H1 (cell line): ENCODE data around the gene AAK1. TPM values are rescaled to one million over a fixed set of nuclear protein-coding genes. Genes with fewer than 3 reads are reported as not detected.

Experiments
- CTCF ChIA-PET: fragments of 300-600 bp; sonication (Branson Sonifier 250); formaldehyde crosslinking; loops from one replicate; lab custom pipeline; 2021; ENCODE audit not compliant: partially characterized antibody; lab: Charles Lee
- POLR2A ChIA-PET: fragments of 300-600 bp; sonication (Branson Sonifier 250); formaldehyde crosslinking; loops from one replicate; lab custom pipeline; 2021; ENCODE audit warnings: inconsistent platforms; ENCODE audit not compliant: partially characterized antibody; lab: Charles Lee
- DNase-seq, 2 experiments: peaks; one replicate each; pipeline versions ENCODE4 v3.0.0 to v3.0.0-alpha.2; 2010 to 2022; ENCODE audit warnings: low spot score in 2 of 2, low read depth in 1 of 2, mixed read lengths in 1 of 2
- FAIRE-seq: peaks from 2 replicates; lab custom pipeline; 2011; peaks lifted over from hg19 to GRCh38; lab: Jason Lieb, UNC
- H2AFZ ChIP-seq: 2 replicates; pipeline ENCODE4 v1.8.1; 2012; ENCODE audit warnings: low read length, inconsistent platforms
- H2AK5ac ChIP-seq: 2 replicates; pipeline ENCODE4 v1.6.1; 2013; ENCODE audit warnings: low read depth, low read length
- H2BK120ac ChIP-seq: replicated peaks from 2 replicates; pipeline ENCODE3; 2013; ENCODE audit warnings: low read depth, low read length, inconsistent platforms
- H2BK12ac ChIP-seq: 2 replicates; pipeline ENCODE4 v1.6.1; 2013; ENCODE audit warnings: low read depth, low read length
- H2BK15ac ChIP-seq: 2 replicates; pipeline ENCODE4 v1.6.1; 2013; ENCODE audit warnings: low read length
- H2BK20ac ChIP-seq: 2 replicates; pipeline ENCODE4 v1.6.1; 2013; ENCODE audit warnings: low read length
- H2BK5ac ChIP-seq: 2 replicates; pipeline ENCODE4 v1.6.1; 2013; ENCODE audit warnings: low read depth, low read length
- H3K14ac ChIP-seq: 2 replicates; pipeline ENCODE4 v1.6.1; 2013; ENCODE audit warnings: inconsistent platforms; ENCODE audit not compliant: insufficient read length
- H3K18ac ChIP-seq: 2 replicates; pipeline ENCODE4 v1.6.1; 2013; ENCODE audit warnings: low read length; ENCODE audit errors: extremely low read depth
- H3K23ac ChIP-seq: 2 replicates; pipeline ENCODE4 v1.6.1; 2013; ENCODE audit warnings: inconsistent platforms; ENCODE audit not compliant: insufficient read length
- H3K23me2 ChIP-seq: 2 replicates; pipeline ENCODE4 v1.6.1; 2013; ENCODE audit warnings: low read depth, low read length
- H3K27ac ChIP-seq: 2 replicates; pipeline ENCODE4 v1.6.1; 2011; ENCODE audit warnings: low read depth, low read length, inconsistent platforms
- H3K27me3 ChIP-seq, 4 experiments: replicated peaks in 1 of 4; 1 replicate in 1 of 4; 2 replicates in 3 of 4; pipeline versions ENCODE4 v1.6.1 to v1.8.1; 2011 to 2013; ENCODE audit warnings: low read length in 3 of 4, mild to moderate bottlenecking in 3 of 4, inconsistent platforms in 2 of 4, mixed read lengths in 2 of 4, moderate library complexity in 1 of 4; ENCODE audit not compliant: control insufficient read depth in 3 of 4, insufficient read depth in 3 of 4; ENCODE audit errors: extremely low read depth in 1 of 4
- H3K36me3 ChIP-seq, 4 experiments: 2 replicates each; pipeline versions ENCODE4 v1.6.1 to v1.8.1; 2011 to 2013; ENCODE audit warnings: mild to moderate bottlenecking in 4 of 4, low read length in 3 of 4, moderate library complexity in 2 of 4, control low read depth in 1 of 4, inconsistent platforms in 1 of 4; ENCODE audit not compliant: insufficient read depth in 4 of 4, control insufficient read depth in 2 of 4
- H3K4ac ChIP-seq: replicated peaks from 2 replicates; pipeline ENCODE3; 2013; ENCODE audit warnings: low read length, low read depth, mixed read lengths, inconsistent platforms; ENCODE audit not compliant: insufficient read length
- H3K4me1 ChIP-seq, 4 experiments: replicated peaks in 1 of 4; 1 replicate in 1 of 4; 2 replicates in 3 of 4; pipeline versions ENCODE4 v1.6.1 to v1.8.1; 2011 to 2013; ENCODE audit warnings: low read length in 3 of 4, inconsistent platforms in 2 of 4, mixed read lengths in 1 of 4; ENCODE audit not compliant: insufficient read depth in 4 of 4, control insufficient read depth in 3 of 4
- H3K4me2 ChIP-seq, 2 experiments: 2 replicates each; pipeline versions ENCODE4 v1.6.1 to v1.8.1; 2011 to 2013; ENCODE audit warnings: low read depth in 2 of 2, low read length in 2 of 2, control low read depth in 1 of 2, inconsistent platforms in 1 of 2, mild to moderate bottlenecking in 1 of 2; ENCODE audit not compliant: insufficient read depth in 1 of 2
- H3K4me3 ChIP-seq, 4 experiments: fragments of 200-600, 300-600 bp in 1 of 4; sonication (generic), shearing (Covaris generic), sonication (Bioruptor Twin) in 1 of 4; 2 replicates each; pipeline versions ENCODE4 v1.5.1 to v1.8.1; 2011 to 2016; ENCODE audit warnings: low read length in 4 of 4, low read depth in 3 of 4, control low read depth in 2 of 4, inconsistent platforms in 2 of 4, mild to moderate bottlenecking in 2 of 4, mixed read lengths in 1 of 4, moderate library complexity in 1 of 4; ENCODE audit not compliant: insufficient read depth in 2 of 4; ENCODE audit errors: extremely low read depth in 1 of 4
- H3K56ac ChIP-seq: replicated peaks from 2 replicates; pipeline ENCODE3; 2013; ENCODE audit warnings: low read depth, mild to moderate bottlenecking, mixed read lengths, low read length, inconsistent platforms; ENCODE audit not compliant: insufficient read length
- H3K79me1 ChIP-seq: 2 replicates; pipeline ENCODE4 v1.6.1; 2013; ENCODE audit warnings: low read depth, low read length, control low read depth
- H3K79me2 ChIP-seq, 2 experiments: 2 replicates each; pipeline versions ENCODE4 v1.6.1 to v1.8.1; 2012 to 2013; ENCODE audit warnings: low read length in 2 of 2, mild to moderate bottlenecking in 2 of 2, inconsistent platforms in 1 of 2; ENCODE audit not compliant: insufficient read depth in 2 of 2, control insufficient read depth in 1 of 2
- H3K9ac ChIP-seq, 4 experiments: replicated peaks in 1 of 4; 1 replicate in 1 of 4; 2 replicates in 3 of 4; pipeline versions ENCODE4 v1.6.1 to v1.8.1; 2011 to 2013; ENCODE audit warnings: low read depth in 3 of 4, low read length in 3 of 4, control low read depth in 2 of 4, mild to moderate bottlenecking in 2 of 4, moderate library complexity in 2 of 4, inconsistent platforms in 1 of 4; ENCODE audit errors: extremely low read depth in 1 of 4
- H3K9me3 ChIP-seq, 2 experiments: 2 replicates each; pipeline versions ENCODE4 v1.6.1 to v1.8.1; 2012 to 2013; ENCODE audit warnings: mild to moderate bottlenecking in 2 of 2, moderate library complexity in 2 of 2, control low read depth in 1 of 2, inconsistent platforms in 1 of 2, low read depth in 1 of 2, low read length in 1 of 2, mixed read lengths in 1 of 2; ENCODE audit not compliant: insufficient read depth in 2 of 2
- H4K20me1 ChIP-seq, 2 experiments: replicated peaks in 1 of 2; 2 replicates each; pipeline versions ENCODE3 to v1.8.1; 2011 to 2013; ENCODE audit warnings: inconsistent platforms in 2 of 2, low read length in 2 of 2, mild to moderate bottlenecking in 1 of 2; ENCODE audit not compliant: insufficient read depth in 2 of 2, control insufficient read depth in 1 of 2
- H4K5ac ChIP-seq: 2 replicates; pipeline ENCODE4 v1.6.1; 2013; ENCODE audit warnings: low read length, low read depth, mixed read lengths, inconsistent platforms; ENCODE audit not compliant: insufficient read length
- H4K8ac ChIP-seq: 2 replicates; pipeline ENCODE4 v1.8.0; 2013; ENCODE audit warnings: mild to moderate bottlenecking, moderate library complexity, low read length, inconsistent platforms; ENCODE audit not compliant: insufficient read depth; ENCODE audit errors: extremely low read depth
- H4K91ac ChIP-seq: replicated peaks from 2 replicates; pipeline ENCODE3; 2013; ENCODE audit warnings: low read length, mixed read lengths, inconsistent platforms; ENCODE audit not compliant: insufficient read length
- CBX5 ChIP-seq: fragments of 300-800, 300-1000 bp; sonication (generic); IDR thresholded peaks from 2 replicates; pipeline ENCODE4 v1.7.1; 2016; ENCODE audit warnings: antibody characterized with exemption, low read length, low read depth
- CHD2 ChIP-seq: IDR thresholded peaks from 2 replicates; pipeline ENCODE4 v1.6.1; 2012; ENCODE audit warnings: low read length, improper control_type of control experiment
- EP300 ChIP-seq, 2 experiments: IDR thresholded peaks; 1 replicate in 1 of 2; 2 replicates in 1 of 2; pipeline ENCODE4 v1.6.1; 2011 to 2012; ENCODE audit warnings: low read depth in 2 of 2, low read length in 2 of 2, mild to moderate bottlenecking in 2 of 2, borderline replicate concordance in 1 of 2, inconsistent platforms in 1 of 2, moderate library complexity in 1 of 2
- HDAC6 ChIP-seq: IDR thresholded peaks from one replicate; pipeline ENCODE4 v1.7.1; 2012; ENCODE audit warnings: low read depth, mild to moderate bottlenecking, inconsistent platforms, low read length, moderate library complexity
- KDM4A ChIP-seq: IDR thresholded peaks from one replicate; pipeline ENCODE4 v1.7.1; 2012; ENCODE audit warnings: low read depth, mild to moderate bottlenecking, moderate library complexity, low read length, inconsistent platforms; ENCODE audit not compliant: severe bottlenecking
- POLR2AphosphoS5 ChIP-seq: IDR thresholded peaks from 2 replicates; pipeline ENCODE4 v1.6.1; 2011; ENCODE audit warnings: low read depth, low read length
- POU5F1 ChIP-seq: IDR thresholded peaks from 2 replicates; pipeline ENCODE4 v1.6.1; 2011; ENCODE audit warnings: low read depth, mild to moderate bottlenecking, low read length, moderate library complexity
- RBBP5 ChIP-seq: IDR thresholded peaks from 2 replicates; pipeline ENCODE4 v1.7.1; 2012; ENCODE audit warnings: low read depth, mild to moderate bottlenecking, inconsistent platforms, low read length, moderate library complexity, borderline replicate concordance
- RFX5 ChIP-seq: IDR thresholded peaks from 2 replicates; pipeline ENCODE4 v1.6.1; 2011; ENCODE audit warnings: low read depth, low read length, improper control_type of control experiment, borderline replicate concordance
- SP1 ChIP-seq: IDR thresholded peaks from 2 replicates; pipeline ENCODE4 v1.6.1; 2011; ENCODE audit warnings: low read depth, low read length
- TCF12 ChIP-seq: IDR thresholded peaks from 2 replicates; pipeline ENCODE4 v1.6.1; 2011; ENCODE audit warnings: low read depth, mild to moderate bottlenecking, low read length
- YY1 ChIP-seq: IDR thresholded peaks from 2 replicates; pipeline ENCODE4 v1.6.1; 2011; ENCODE audit warnings: low read depth, mild to moderate bottlenecking, low read length
- WGBS, 2 experiments: shearing (Covaris generic) in 1 of 2; methylation state at CpG; one replicate each; pipeline versions ENCODE4 v1.1.6 to v1.1.7; 2013 to 2015; ENCODE audit warnings: low lambda C conversion rate in 2 of 2, mixed read lengths in 2 of 2, inconsistent platforms in 1 of 2, low coverage in 1 of 2, missing lambda C conversion rate in 1 of 2; ENCODE audit not compliant: insufficient replicate concordance in 2 of 2, insufficient coverage in 1 of 2, insufficient read length in 1 of 2; ENCODE audit errors: extremely low coverage in 1 of 2, missing lambda C conversion rate in 1 of 2; 5-methylcytosine and 5-hydroxymethylcytosine counted together
- polyA plus RNA-seq, 7 experiments: library from polyadenylated mRNA; depleted of rRNA in 3 of 7; stranded (reverse) in 5 of 7; unstranded in 2 of 7; fragments of >200 nt in 5 of 7; fragments of 200-250 nt in 2 of 7; gene quantifications; 1 replicate in 5 of 7; 2 replicates in 1 of 7; 4 replicates in 1 of 7; pipeline versions ENCODE4 v1.2.1 to v1.2.3, GENCODE V29; 2011 to 2013; ENCODE audit warnings: missing spikeins in 2 of 7, mixed read lengths in 2 of 7
- total RNA-seq: library from RNA; stranded (reverse); fragmentation: NEBNext Ultra II Directional; extraction: Animal tissue kit (Norgen Biotek cat#: 25700); gene quantifications from 2 replicates; pipeline ENCODE4 v1.2.1, GENCODE V29; 2021
- TF ChIP-seq, protein P1 (sequence below): IDR thresholded peaks from 2 replicates; pipeline ENCODE4 v1.6.1; 2012; ENCODE audit warnings: low read length, inconsistent platforms

AAK1 gene
- total and polyA plus RNA-seq, 2 of the 8 experiments (the other 6 are each of a cell fraction or from before 2014, with no cell fraction given) = 10.0 to 40.5 TPM

DNA sequence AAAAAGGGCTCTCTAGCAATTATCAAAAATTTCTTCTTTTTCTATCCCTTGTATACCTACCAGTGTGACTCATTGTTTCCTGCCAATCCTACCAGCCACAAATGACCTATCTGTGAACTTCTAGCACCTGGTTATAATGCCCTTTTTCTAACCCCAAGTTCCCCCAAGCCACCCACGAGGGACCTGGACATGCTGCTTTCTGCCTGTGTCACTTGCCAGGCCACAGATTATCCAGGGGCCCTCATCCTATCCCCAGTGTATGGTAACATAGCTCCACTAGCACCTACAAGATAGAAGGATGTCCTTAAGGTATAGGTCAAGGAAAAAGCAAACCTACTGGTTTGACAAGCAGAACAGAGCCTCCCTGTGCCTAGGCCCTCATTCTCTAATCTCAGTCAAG, 26.8 kb downstream of the AAK1 start:
- Histone ChIP-seq H3K14ac (no peak overlapping the region), H2BK15ac (no peak overlapping the region), H3K4me2 (no peak overlapping the region), H3K56ac (no peak overlapping the region), H3K23me2 (no peaks in the 10 kb centered on the region), H3K9ac (no peak overlapping the region), H3K79me1 (peaks cover 16% of the 10 kb centered on the region), H2BK12ac (no peak overlapping the region), H2AK5ac (no peak overlapping the region), H3K23ac (no peak overlapping the region), H4K8ac (no peak overlapping the region), H3K18ac (no peak overlapping the region), H3K4me3 (no peak overlapping the region), H2AFZ (no peak overlapping the region), H2BK120ac (no peak overlapping the region), H4K20me1 (peaks cover 0 to 5% of the 10 kb centered on the region in 2 experiments), H3K79me2 (peaks cover 4 to 42% of the 10 kb centered on the region in 2 experiments; a peak in 3 of 4 replicates), H3K9me3 (no peaks in the 10 kb centered on the region; a peak in 1 of 4 replicates), H3K4me1 (peaks cover 0 to 2% (median 0%) of the 10 kb centered on the region in 4 experiments; a peak in 1 of 7 replicates), H4K91ac (no peak overlapping the region), H3K27me3 (no peaks in the 10 kb centered on the region), H2BK5ac (no peak overlapping the region), H3K4ac (no peak overlapping the region), H2BK20ac (no peak overlapping the region), H3K36me3 (peaks cover 0 to 4% (median 0%) of the 10 kb centered on the region in 4 experiments; a peak in 1 of 8 replicates), H4K5ac (no peak overlapping the region), H3K27ac (no peak overlapping the region)
- ChIA-PET POLR2A (no interaction called here), CTCF (interaction anchor here (0.6 to 1.3 kb wide), 3 partner anchors 27 to 71 kb away, joined by 3 read pairs; partner anchors contain the start of gene AAK1)
- FAIRE-seq (no peak), DNase-seq (no peak)
- WGBS, 2 experiments = 95% methylated on average over 1 of the region's 1 CpG; no CpG with 5 or more reads in 1 of the 2 experiments
- TF ChIP-seq RBBP5 = no peak
- TF ChIP-seq RFX5 = no peak
- TF ChIP-seq SP1 = no peak
- TF ChIP-seq CBX5 = no peak
- TF ChIP-seq, protein P1, sequence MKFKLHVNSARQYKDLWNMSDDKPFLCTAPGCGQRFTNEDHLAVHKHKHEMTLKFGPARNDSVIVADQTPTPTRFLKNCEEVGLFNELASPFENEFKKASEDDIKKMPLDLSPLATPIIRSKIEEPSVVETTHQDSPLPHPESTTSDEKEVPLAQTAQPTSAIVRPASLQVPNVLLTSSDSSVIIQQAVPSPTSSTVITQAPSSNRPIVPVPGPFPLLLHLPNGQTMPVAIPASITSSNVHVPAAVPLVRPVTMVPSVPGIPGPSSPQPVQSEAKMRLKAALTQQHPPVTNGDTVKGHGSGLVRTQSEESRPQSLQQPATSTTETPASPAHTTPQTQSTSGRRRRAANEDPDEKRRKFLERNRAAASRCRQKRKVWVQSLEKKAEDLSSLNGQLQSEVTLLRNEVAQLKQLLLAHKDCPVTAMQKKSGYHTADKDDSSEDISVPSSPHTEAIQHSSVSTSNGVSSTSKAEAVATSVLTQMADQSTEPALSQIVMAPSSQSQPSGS = no peak
- TF ChIP-seq HDAC6 = no peak
- TF ChIP-seq TCF12 = no peak
- no peak for TF ChIP-seq POLR2AphosphoS5
- no peak for TF ChIP-seq POU5F1
- TF ChIP-seq CHD2 = no peak
- no peak for TF ChIP-seq YY1
- no peak for TF ChIP-seq EP300 (IDR thresholded peaks at IDR 0.05; ENCODE audit: borderline replicate concordance in 1 of 2, low read depth in 2 of 2, low read length in 2 of 2)
- no peak for TF ChIP-seq KDM4A
